GM19468 (cell line): ENCODE results near the gene MDC1.

Experiments used
- ATAC-seq: cut with Tn5 transposase; IDR thresholded peaks from one replicate; pipeline ENCODE4 v1.9.1; 2021; ENCODE audit warnings: mild to moderate bottlenecking, moderate library complexity, moderate number of reproducible peaks; ENCODE audit not compliant: unreplicated experiment; ENCODE audit errors: extremely low read depth

MDC1 gene

DNA sequence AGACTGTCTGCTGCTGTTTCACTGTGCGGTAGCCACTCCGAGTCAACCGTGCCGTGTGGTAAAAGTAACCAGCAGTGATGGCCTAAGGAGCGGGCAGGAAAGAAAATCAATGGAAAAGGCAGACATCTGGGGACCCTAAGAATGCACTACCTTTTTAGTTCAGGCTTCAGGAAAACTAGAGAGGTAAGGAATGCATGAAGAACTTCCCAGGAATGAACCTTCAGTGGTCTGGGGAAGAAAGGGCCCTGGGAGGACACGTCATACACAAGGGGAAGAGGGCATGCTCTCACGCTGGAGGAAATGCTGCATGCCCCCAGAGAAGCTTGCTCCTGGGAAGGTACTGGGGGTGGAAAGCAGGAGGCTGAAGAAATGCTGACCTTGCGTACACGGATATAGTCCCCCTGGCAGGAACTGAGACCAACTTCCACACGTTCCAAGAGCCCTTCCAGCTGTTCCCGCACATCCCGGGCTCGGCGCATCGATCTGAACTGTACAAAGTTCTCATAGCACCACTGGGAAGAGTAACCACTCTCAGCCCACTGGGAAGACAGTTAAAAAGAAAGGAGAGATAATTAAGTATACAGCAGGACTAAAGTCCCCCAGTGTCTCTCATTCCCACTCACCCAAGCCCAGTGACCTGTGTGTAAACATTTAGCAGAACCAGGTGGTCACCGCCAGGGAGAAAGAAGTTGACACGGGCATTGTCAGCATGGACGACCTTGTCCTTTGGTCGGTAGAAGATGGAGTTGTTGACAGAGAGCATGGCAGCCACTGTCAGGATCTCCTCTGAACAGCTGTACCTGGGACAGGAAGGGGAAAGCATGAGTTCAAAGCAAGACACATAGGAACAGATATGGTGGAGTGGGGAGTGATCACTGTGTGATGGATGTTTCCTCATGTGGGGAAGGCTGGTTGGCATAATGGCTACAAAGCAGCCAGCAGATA lies 62.0 kb downstream of the MDC1 start:
- ATAC-seq = no peak

DNA sequence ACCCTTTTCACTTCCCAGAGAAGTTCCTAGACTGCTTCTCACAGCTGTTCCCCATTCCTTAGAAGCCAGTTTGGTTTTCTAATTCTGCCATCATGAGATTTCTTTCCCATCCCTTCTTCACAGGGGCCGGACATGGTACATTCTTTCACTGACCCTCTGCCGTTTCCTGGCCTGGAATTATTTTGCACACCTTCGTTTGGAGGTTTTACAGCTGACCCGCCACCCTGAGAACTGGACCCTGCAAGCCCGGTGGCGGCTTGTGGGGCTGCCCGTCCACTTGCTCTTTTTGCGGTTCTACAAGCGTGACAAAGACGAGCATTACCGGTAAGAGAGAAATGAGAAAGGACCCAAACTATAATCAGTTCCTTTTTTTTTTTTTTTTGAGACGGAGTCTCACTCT lies 65.9 kb downstream of the MDC1 start:
- ATAC-seq = no peak
